Muscle of leg (tissue), 11 donors: ENCODE results near the gene GABRR2. TPM values are rescaled to one million over a fixed set of nuclear protein-coding genes. Genes with fewer than 3 reads are reported as not detected.

Experiments
- DNase-seq: peaks from one replicate; pipeline ENCODE4 v3.0.0; 2013
- H3K27ac ChIP-seq: one replicate; pipeline ENCODE4 v1.5.1; 2013; ENCODE audit warnings: mild to moderate bottlenecking, low read length, control low read depth
- H3K27me3 ChIP-seq: one replicate; pipeline ENCODE4 v1.6.1; 2013; ENCODE audit warnings: low read length; ENCODE audit not compliant: control insufficient read depth, insufficient read depth
- H3K36me3 ChIP-seq: one replicate; pipeline ENCODE4 v1.6.1; 2013; ENCODE audit warnings: low read length; ENCODE audit not compliant: control insufficient read depth, insufficient read depth
- H3K4me1 ChIP-seq: one replicate; pipeline ENCODE4 v1.6.1; 2013; ENCODE audit warnings: low read length; ENCODE audit not compliant: control insufficient read depth, insufficient read depth
- H3K4me3 ChIP-seq: one replicate; pipeline ENCODE4 v1.5.1; 2013; ENCODE audit warnings: low read length, control low read depth
- H3K9me3 ChIP-seq: replicated peaks from 2 replicates; pipeline ENCODE4 v1.6.1; 2013; ENCODE audit warnings: low read depth, low read length; ENCODE audit not compliant: control insufficient read depth
- WGBS: methylation state at CpG from one replicate; pipeline ENCODE4 v1.1.5; 2013; ENCODE audit warnings: missing lambda C conversion rate; ENCODE audit not compliant: insufficient coverage; 5-methylcytosine and 5-hydroxymethylcytosine counted together
- polyA plus RNA-seq, 8 donors: library from polyadenylated mRNA; unstranded; fragments of 120-200 nt; gene quantifications; one replicate each; pipeline versions ENCODE4 v1.2.1 to v1.2.3, GENCODE V29; 2013; ENCODE audit warnings: inconsistent platforms in 1 of 8, low replicate concordance in 1 of 8; ENCODE audit not compliant: insufficient read length in 8 of 8, insufficient read depth in 1 of 8
- total RNA-seq: library from RNA; stranded (reverse); fragments of 120-200 nt; gene quantifications from one replicate; pipeline ENCODE4 v1.2.4, GENCODE V29; 2013

The GABRR2 gene
- total and polyA plus RNA-seq, 9 donors = 0.41 to 2.1 (median 0.80) TPM

GRCh38 chr6:89217299-89217910 is 97.7 kb downstream of the GABRR2 start, which contains the start of gene GABRR1:
Gene GABRR1 (minus strand): TSS chr6:89217358. CDS start chr6:89217322, 36 bp downstream.
- 7% methylated on average over 3 of the region's 10 CpGs for WGBS
- no peaks in the 10 kb centered on the region for H3K9me3 ChIP-seq
- H3K4me3 ChIP-seq = no peak within 1 kb of the TSS
- no peaks in the 10 kb centered on the region for H3K27me3 ChIP-seq
- peaks cover 10% of the 10 kb centered on the region for H3K4me1 ChIP-seq
- H3K36me3 ChIP-seq = no peaks in the 10 kb centered on the region
- H3K27ac ChIP-seq = no peak within 1 kb of the TSS
- peak; percentile 45 for DNase-seq

GRCh38 chr6:89216411-89216810 is 98.7 kb downstream of the GABRR2 start:
- no peaks in the 10 kb centered on the region for H3K27me3 ChIP-seq
- no peak overlapping the region for H3K27ac ChIP-seq
- no peaks in the 10 kb centered on the region for H3K9me3 ChIP-seq
- no peak overlapping the region for H3K4me3 ChIP-seq
- H3K36me3 ChIP-seq = no peaks in the 10 kb centered on the region
- H3K4me1 ChIP-seq = peaks cover 5% of the 10 kb centered on the region
- WGBS = 83% methylated on average over 1 of the region's 4 CpGs
- DNase-seq = no peak

GRCh38 chr6:89215391-89215790 is 99.7 kb downstream of the GABRR2 start:
- H3K9me3 ChIP-seq = no peaks in the 10 kb centered on the region
- no peaks in the 10 kb centered on the region for H3K36me3 ChIP-seq
- no peak overlapping the region for H3K4me3 ChIP-seq
- H3K27ac ChIP-seq = no peak overlapping the region
- H3K27me3 ChIP-seq = no peaks in the 10 kb centered on the region
- peaks cover 5% of the 10 kb centered on the region for H3K4me1 ChIP-seq
- DNase-seq = no peak

- Histone ChIP-seq H3K27ac (no peak overlapping the region), H3K36me3 (no peaks in the 10 kb centered on the region), H3K4me1 (peaks cover 5% of the 10 kb centered on the region), H3K27me3 (no peaks in the 10 kb centered on the region), H3K4me3 (no peak overlapping the region), H3K9me3 (no peaks in the 10 kb centered on the region)
- no peak for DNase-seq
Measured at GRCh38 chr6:89214197-89214596, 100.9 kb downstream of the GABRR2 start.

- DNase-seq = no peak
- no peak overlapping the region for H3K27ac ChIP-seq
- peaks cover 4% of the 10 kb centered on the region for H3K4me1 ChIP-seq
- no peak overlapping the region for H3K4me3 ChIP-seq
- no peaks in the 10 kb centered on the region for H3K9me3 ChIP-seq
- H3K27me3 ChIP-seq = no peaks in the 10 kb centered on the region
- WGBS = 0% methylated on average over 1 of the region's 5 CpGs
- no peaks in the 10 kb centered on the region for H3K36me3 ChIP-seq
Measured at GRCh38 chr6:89212472-89212871, 102.6 kb downstream of the GABRR2 start.

GRCh38 chr6:89209457-89209856 is 105.6 kb downstream of the GABRR2 start:
- Histone ChIP-seq H3K36me3 (no peaks in the 10 kb centered on the region), H3K4me1 (peaks cover 2% of the 10 kb centered on the region), H3K27me3 (no peaks in the 10 kb centered on the region), H3K27ac (no peak overlapping the region), H3K4me3 (no peak overlapping the region), H3K9me3 (no peaks in the 10 kb centered on the region)
- WGBS = no CpG with 5 or more reads among the region's 6 CpGs
- DNase-seq = no peak

GRCh38 chr6:89208551-89208950 is 106.5 kb downstream of the GABRR2 start:
- Histone ChIP-seq H3K27me3 (no peaks in the 10 kb centered on the region), H3K36me3 (no peaks in the 10 kb centered on the region), H3K27ac (no peak overlapping the region), H3K4me3 (no peak overlapping the region), H3K4me1 (peaks cover 11% of the 10 kb centered on the region), H3K9me3 (no peaks in the 10 kb centered on the region)
- DNase-seq = no peak
- WGBS = 83% methylated on average over 2 of the region's 4 CpGs

Other genes starting within 250 kb of the GABRR2 start
- gene PNRC1, start 234.5 kb downstream of the GABRR2 start, total RNA-seq = 97.3 TPM
- 100 to 1,000 TPM in 3 of 8 donors, 10 to 100 TPM in 5; 66.8 to 105 (median 93.8) TPM for gene PNRC1, start 234.5 kb downstream of the GABRR2 start, polyA plus RNA-seq
- 2.8 TPM for gene SRSF12, start 197.2 kb downstream of the GABRR2 start, total RNA-seq
- gene SRSF12, start 197.2 kb downstream of the GABRR2 start, polyA plus RNA-seq = 1 to 10 TPM; 3.3 to 5.4 (median 4.0) TPM
- gene PM20D2, start 169.2 kb downstream of the GABRR2 start, total RNA-seq = 26.5 TPM
- gene PM20D2, start 169.2 kb downstream of the GABRR2 start, polyA plus RNA-seq = 10 to 100 TPM; 24.3 to 41.0 (median 32.6) TPM
- gene GABRR1, start 97.9 kb downstream of the GABRR2 start, total RNA-seq = 0.40 TPM
- gene GABRR1, start 97.9 kb downstream of the GABRR2 start, polyA plus RNA-seq = 1 to 10 TPM in 1 of 8 donors, under 1 TPM in 7; 0.47 to 1.1 (median 0.88) TPM
- gene UBE2J1, start 37.4 kb upstream of the GABRR2 start, total RNA-seq = 28.3 TPM
- gene UBE2J1, start 37.4 kb upstream of the GABRR2 start, polyA plus RNA-seq = 10 to 100 TPM; 34.6 to 45.9 (median 37.3) TPM
- 103 TPM for gene RRAGD, start 97.0 kb upstream of the GABRR2 start, total RNA-seq
- 100 to 1,000 TPM in 1 of 8 donors, 10 to 100 TPM in 7; 60.2 to 109 (median 73.8) TPM for gene RRAGD, start 97.0 kb upstream of the GABRR2 start, polyA plus RNA-seq
- gene ANKRD6, start 117.9 kb upstream of the GABRR2 start, total RNA-seq = 7.7 TPM
- 10 to 100 TPM in 1 of 8 donors, 1 to 10 TPM in 7; 5.9 to 12.2 (median 7.5) TPM for gene ANKRD6, start 117.9 kb upstream of the GABRR2 start, polyA plus RNA-seq